HG02884 (cell line): ENCODE data around the gene BACH1.
"Not testable (repeated sequence)": the region's sequence is repeated elsewhere in the genome, so short reads cannot be mapped to it uniquely, and the experiment has no call there.

Source experiments
- ATAC-seq: cut with Tn5 transposase; IDR thresholded peaks from one replicate; pipeline ENCODE4 v1.9.1; 2021; ENCODE audit warnings: mild to moderate bottlenecking, moderate library complexity; ENCODE audit not compliant: unreplicated experiment

BACH1 gene

DNA sequence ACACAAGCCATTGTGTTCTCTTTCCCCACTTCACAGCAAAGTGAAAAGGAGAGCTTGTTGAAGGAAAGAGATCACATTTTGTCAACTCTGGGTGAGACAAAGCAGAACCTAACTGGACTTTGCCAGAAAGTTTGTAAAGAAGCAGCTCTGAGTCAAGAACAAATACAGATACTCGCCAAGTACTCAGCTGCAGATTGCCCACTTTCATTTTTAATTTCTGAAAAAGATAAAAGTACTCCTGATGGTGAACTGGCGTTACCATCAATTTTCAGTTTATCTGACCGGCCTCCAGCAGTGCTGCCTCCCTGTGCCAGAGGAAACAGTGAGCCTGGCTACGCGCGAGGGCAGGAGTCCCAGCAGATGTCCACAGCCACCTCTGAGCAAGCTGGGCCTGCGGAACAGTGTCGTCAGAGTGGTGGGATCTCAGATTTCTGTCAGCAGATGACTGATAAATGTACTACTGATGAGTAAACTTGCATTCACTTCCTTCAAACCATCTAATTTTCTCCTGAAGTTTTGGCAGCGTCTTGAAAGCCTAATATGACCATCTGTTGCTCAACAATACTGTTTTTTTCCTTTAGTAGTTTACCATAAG is 43.7 kb downstream of the BACH1 start:
- ATAC-seq, result peak; percentile 79

DNA sequence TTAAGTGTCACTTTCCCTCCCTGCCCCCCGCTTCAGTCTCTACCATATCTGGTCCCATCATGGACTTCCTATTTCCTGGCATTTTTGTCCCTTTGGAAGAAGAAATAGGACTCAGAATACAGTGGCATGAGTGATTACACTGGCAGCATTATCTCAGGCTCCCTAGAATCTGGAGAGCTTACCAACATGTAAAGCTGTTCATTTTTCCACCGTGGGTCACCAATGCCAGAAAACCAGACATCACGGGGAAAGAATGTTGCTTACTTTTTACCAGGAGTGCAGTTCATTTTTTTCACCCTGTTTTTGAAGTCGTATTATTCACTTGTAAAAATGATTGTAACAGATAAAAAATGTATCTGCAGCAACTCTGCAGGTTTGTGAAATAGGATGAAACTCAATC is 44.8 kb downstream of the BACH1 start:
- ATAC-seq, result no peak

DNA sequence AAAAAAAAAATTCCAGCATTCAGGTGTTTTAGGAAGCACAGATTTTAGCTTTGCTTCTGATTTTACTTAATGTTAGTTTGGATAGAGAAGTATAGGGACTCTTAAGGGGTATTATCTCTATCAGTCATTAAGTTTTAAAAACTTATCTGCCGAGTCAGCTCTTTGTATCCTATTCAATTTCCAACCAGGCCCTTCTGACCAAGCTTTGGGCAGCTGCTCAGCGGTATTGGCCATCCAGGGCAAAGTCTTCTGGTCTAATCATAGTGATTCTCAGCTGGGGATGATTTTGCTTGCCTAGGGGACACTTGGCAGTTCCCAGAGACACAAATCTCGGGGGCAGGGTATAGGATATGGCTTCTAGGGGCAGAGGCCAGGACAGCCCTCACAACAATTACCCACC is 47.6 kb downstream of the BACH1 start:
- ATAC-seq, result no peak

DNA sequence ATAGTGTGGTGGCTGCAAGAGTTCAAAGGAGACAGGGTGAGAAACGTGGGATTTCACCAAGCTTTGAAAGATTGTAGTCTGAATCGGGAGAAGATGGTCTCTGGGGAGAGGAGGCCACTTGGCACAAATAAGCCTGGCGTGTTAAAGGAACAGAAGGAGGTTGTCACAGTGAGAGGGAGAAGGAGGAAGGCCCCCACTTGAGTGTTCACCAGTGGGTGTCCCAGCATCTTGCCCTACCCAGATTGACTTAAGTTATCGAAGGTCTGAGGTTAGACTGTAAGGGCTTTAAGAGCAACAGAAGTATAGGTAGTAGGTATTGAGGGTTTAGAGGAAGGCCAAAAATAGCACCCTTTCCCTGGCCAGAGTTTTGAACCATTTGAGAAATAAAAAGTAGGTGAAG is 48.0 kb downstream of the BACH1 start:
- no peak for ATAC-seq

DNA sequence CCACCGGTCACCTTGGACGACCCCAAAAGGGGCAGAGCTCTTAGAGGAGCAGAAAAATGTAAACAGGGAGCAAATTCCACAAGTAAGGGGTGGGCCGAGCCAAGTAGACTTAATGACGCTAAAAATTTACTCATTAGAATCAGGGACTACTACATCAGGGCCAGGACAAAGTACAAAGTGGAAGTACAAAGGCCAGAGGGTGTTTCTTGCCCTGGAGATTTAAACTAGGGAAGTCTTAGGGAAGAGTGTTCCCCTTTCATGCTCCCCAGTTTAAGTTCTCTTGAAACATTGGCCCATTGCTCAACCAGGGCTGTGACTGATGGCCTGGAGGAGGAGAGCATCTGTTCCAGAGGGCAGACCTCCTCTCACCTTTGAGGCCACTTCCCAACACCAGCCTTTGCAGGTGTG is 48.6 kb downstream of the BACH1 start:
- ATAC-seq, result no peak

DNA sequence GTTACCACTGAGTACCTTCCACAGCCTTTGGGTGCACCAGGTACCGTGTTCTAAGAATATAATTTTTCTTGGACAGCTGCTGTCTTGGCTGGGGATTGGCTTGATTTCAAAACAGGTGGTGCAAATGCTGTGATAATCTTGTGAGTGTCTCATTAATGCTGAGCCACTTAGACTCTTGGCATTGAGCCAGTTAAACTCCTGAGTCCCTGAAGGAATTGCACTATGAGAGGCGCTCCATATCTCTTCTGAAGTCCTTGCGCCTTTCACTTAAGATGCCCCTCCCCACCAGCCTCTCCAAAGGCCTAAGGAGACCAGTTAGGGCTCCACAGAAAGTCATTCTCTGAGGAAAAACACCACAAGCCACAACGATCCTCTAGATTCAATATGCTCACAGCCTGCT is 51.0 kb downstream of the BACH1 start:
- no peak for ATAC-seq

DNA sequence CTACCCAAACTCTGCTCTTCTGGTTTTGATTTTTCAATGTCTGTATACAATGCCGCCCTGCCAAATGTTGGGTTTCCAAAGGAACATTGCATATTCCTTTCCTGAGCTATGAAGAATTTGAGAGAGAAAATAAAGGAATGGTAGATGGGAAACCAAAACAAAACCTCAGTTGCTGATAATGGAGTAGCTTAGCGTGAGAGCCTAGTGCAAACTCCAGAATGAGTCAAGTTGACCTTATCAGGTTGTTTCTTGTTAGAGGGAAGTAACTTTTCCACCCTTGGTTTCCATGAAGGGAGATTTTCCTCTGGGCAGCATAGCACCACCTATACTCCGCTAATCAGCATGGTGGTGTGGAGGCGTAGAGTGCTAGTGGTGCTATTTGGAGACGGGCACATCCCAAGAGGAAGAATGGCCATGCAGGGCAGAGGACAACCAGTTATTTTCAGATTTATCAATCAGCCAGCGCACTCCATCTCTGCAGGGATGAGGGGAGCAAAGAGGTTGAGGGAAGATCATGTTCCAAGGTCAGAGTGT is 51.6 kb downstream of the BACH1 start:
- ATAC-seq, result no peak

DNA sequence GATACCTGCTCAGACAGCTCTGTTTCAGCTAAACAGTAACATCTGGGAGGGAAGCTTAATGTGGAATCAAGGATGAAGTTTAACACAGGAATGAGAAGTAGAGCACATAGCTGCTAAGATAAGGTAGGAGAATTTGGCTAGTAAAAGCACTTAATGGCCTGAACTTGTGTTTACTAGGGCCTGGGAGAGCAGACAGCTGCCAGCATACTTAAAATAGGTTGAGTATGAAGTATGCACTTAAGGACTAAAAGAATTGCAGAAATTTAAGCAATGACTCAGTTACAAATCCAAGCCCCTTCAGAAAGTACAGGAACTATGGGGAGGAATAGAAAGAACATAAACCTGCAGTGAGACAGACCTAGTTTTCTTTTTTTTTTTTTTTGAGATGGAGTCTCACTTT is 53.0 kb downstream of the BACH1 start:
- ATAC-seq, result no peak

DNA sequence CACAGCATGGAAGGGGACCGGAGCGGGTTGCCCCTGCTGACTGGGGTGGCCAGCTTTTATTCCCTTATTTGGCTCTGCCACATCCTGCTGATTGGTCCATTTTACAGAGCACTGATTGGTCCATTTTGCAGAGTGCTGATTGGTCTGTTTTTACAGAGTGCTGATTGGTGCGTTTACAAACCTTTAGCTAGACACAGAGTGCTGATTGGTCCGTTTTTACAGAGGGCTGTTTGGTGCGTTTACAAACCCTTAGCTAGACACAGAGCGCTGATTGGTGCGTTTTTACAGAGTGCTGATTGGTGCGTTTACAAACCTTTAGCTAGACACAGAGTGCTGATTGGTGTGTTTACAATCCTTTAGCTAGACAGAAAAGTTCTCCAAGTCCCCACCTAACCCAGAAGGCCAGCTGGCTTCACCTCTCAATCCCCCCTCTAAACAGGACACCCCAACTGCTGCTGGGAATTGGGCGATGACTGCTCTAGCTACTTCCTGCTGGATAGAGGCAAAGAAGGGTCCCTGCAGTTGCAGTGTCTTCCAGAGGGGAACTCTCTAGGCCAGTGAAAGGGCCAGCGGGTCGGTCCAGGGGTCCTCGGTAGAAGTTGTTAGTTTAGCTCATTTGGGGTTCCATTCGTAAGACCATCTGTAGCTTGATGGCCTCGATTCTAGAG is 56.5 kb downstream of the BACH1 start:
- ATAC-seq, result not testable (repeated sequence)

DNA sequence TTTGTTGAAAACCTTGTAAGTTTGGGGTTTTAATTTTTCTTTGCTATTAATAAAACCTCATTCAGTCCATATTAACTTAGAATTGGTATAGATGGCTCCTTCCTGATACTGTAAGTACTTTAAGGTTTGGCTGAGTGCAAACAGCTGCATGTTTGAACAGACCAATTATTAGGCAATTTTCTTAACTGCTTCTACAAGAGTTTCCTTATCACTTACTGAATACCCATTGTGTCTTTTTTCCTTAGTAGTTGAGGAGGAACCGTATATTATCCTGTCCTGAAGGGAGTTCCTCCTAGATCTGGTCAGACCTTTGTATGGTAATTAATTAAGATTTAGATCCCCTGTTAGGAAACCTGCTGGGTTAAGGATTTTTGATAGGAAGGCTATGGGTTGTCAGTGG is 57.6 kb downstream of the BACH1 start:
- not testable (repeated sequence) for ATAC-seq

DNA sequence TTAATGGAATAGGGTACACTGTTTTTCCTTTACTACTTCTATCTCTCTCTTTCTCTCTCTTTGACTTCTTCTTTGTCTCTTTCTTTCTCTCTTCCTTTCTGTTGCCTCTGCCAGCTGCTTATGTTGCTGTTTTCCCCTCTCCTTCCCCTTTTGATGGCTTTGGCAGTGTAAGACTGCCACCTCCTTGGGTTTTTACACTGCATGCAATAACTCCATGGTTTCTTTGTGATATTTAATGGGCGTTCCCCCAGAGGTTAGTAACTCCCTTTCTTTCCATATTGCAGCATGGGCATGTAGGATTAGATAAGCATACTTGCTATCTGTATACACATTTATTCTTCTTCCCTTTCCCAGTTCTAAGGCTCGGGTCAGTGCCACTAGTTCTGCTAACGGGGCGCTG is 58.1 kb downstream of the BACH1 start:
- ATAC-seq, result not testable (repeated sequence)

DNA sequence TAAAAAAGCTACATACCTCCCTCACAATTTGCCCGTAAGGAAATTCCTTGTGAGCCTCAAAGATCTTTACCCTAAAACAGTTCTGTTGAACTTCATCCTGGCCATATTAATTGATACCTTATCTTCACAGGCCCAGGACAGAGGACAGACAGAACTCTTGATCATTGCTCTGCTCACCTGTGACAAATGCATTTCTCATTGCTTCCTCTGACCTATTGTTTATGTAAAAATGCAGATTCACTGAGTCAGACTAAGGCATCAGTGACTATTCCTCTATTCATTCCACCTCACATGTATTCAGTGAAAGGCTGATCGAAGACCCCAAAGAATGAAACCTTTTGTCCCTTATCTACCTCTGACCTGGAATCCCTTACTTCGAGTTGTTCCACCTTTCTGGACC is 61.0 kb downstream of the BACH1 start:
- no peak for ATAC-seq

DNA sequence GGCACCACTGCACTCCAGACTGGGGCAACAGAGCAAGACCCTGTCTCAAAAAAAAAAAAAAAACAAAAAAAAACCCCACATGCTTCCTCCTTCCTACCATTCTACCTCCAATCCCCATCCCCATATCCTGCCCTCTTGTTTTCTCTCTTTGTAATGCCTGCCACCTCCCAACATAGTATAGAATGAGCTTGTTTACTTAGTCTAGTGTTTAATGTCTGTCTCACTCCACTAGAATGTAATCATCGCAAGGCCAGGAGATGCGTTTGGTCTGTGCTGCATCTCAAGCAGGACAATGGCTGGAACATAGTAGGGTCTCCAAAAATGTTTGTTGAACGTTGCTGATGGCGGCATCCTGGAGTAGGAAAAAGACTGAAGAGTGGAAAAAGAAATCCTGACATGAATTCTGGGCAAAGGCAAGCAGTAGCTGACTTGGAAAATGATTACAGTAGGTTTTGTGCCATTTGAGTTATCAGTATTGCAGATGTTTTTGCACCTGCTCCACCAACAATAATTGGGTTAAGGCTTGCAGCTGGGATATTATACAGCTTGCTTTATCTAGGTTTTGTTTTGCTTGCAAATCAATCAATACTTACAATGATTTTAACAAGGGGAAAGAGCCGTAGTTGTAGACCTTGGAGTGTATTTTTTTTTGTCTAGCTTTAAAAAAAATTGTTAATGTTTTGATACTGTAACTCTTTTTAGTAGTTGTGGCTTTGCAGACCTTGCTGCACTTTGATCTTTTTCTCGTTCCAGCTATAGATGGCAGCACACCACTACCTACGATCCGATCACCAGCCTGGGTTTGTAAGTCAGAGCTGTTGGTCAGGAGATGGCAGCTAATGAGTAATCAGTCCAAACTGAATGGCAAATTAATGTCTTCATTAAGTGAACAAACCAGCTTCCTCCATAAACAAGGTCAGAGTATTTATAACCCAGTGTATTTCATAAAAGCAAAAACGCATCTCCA is 62.4 kb downstream of the BACH1 start:
- no peak for ATAC-seq

DNA sequence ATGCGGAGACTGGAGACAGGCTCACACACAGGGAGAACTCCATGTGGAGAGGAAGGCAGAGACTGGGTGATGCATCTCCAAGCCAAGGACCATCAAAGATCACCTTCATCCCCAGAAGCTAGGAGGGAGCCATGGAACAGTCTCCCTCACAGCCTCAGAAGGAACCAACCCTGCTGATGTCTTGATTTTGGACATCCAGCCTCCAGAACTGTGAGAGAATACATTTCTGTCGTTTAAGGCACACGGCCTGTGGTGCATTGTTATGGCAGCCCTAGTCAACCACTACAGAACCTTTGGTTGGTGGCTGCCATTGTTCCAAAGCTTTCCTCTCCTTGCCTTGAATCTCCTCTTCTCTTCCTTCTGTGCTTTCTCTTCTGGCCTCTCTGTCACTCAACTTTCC is 64.0 kb downstream of the BACH1 start:
- no peak for ATAC-seq

DNA sequence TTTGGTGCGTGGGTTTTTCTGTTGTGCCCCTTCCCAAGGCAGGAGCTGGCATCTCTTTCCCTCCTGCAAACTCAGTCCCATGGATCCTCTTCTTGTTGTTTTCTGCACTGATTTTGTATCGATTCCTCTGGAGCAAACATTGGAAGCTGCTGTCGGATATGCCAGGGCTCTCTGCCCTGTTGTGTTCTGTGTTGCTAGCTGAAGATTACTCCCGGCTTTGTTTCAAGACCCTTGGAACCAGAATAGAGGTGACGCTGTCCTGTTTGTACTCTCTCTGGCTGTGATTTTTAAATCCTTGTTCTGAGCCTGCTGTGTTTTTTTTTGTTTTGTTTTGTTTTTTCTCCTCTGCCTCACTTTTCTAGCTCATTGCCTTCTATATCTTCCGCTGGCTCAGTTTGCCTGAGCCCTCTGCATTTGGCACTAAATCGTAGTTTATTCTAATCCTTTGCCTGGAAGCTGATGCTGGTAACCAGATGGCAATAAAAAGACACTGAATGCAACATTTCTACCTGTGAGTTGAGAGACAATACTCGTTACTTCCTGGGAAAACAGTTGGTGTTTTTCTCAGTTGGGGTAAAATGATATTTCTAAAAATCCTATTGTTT is 67.0 kb downstream of the BACH1 start:
- no peak for ATAC-seq

DNA sequence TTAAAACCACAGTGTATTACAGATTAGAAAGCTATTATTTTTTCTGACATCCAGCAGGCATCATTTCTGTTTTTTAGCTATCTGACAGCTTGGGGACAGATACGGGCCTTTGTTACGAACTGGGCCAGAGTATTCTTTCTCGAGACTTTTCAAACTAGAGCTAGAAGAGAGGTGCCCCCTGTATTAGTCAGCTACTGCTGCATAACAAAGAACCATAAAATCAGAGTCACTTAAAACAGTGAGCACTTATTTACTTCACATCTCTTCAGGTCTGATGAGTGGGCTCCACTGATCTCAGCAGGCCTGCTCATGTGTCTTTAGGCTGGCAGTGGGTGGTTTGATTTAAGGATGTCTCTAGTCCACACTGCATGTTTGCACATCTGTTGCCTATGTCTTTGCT is 67.8 kb downstream of the BACH1 start:
- no peak for ATAC-seq

DNA sequence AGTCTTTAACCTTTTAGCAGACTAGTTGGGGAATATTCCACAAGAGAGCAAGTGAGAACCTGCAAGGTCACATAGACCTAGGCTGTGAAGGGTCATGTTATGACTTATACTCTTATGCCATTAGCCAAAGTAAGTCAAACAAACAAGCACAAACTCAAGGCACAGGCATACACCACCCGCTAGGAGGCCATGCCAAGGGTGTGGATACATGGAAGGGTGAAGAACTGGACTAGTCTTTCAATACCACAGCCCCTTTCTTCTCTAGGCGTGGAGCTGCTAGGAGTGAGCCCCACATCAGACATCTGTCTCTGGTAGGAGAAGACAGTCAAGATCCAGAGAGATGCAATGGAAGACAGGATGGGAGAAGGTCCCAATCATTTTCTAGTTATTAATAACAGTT is 68.6 kb downstream of the BACH1 start:
- no peak for ATAC-seq

DNA sequence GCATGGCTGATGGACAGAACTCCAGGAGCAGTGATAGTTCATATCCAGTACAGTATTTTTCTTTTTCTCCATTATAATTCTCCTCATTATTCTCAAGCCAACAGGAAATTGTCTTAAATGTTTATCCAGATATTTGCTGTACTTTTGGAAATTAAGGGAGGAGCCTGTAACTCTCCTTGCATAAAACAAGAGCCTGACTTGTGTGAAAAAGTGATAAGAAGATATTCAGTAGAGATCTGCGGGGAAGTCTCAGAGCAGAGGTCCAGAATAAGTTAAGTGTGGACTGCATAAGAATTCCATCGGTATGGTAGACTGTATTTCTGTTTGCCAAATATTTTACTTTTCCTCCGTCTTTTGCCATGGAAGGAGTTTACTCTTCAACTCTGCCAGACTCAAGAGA is 70.2 kb downstream of the BACH1 start:
- ATAC-seq, result no peak

DNA sequence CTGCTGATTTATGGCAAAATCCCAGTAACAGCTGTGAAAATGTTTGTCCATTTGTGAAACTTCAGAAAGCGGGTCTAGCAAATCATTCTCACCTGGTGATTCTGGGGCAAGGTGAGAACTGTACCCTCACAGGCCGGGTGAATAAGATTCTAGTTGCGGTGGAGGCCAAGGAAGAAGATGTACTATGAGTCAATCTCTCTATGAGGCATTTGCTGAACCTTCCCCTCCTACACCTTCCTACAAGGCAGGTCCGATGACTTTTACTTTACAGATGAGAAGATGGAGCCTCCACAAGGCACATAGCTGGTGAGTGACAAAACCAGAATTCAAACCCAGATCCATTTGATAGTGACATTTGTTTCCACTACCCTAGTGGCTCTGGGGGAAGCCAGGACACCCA is 72.7 kb downstream of the BACH1 start:
- no peak for ATAC-seq

DNA sequence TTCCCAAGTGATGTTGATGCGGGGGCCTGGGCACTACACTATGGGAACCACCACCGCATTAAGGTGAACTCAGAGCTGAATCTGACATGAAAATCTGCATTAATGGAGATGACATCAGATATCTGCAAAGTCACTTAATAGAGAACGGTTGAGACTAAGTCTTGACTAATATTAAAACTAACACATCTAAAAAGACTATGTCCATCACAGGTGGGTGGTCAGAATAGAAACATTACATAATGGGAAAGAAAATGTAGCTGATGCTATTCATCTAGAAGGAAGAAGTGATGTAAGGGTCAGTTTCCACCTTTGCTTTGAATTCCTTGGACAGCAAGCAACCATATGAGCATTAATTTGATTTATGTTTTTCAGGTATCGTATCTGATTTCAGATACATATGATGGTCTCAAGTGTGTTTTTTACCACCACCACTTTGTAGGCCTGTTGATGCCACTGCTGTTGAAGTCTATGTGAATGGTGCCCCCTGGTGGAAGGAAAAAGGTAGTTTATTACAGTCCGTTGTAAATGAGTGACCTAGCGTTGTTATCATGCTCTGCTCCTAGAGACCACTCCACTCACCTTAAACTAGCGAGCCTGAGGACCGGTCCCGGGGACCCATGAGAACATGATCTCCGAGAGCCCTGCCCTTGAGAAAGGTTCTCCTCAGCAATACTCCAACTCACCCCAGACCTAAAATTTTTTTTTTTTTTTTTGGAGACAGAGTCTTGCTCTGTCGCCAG is 73.5 kb downstream of the BACH1 start:
- peak; percentile 68 for ATAC-seq

DNA sequence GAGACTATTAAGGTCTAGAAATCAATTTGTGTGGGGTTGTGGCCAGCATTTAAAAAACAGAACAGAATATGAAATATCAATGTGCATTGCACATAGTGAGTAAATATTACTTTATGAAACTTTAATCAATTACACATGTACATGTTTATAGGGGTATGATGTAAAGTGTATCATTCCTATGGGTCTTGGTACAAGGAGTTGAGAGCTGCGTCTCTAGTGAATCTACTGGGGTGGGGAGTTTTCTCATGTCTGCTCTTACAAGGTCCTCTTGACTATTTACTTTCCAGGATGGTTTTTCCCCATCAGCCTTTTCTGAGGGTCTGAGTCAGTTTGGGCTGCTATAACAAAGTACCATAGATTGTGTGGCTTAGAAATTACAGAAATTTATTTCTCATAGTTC is 75.8 kb downstream of the BACH1 start:
- no peak for ATAC-seq
